Measurements from ENCODE around the gene JARID2. TPM values are rescaled to one million over a fixed set of nuclear protein-coding genes. Genes with fewer than 3 reads are reported as not detected.
A peak's percentile ranks its signal among the peaks of the same experiment; 100 is the strongest.

JARID2 gene
- total RNA-seq, 4 donors from 2014 or later: 11.6 to 22.5 (median 16.4) TPM

GRCh38 chr6:15431762-15432483 is 186.1 kb downstream of the JARID2 start:
- in situ Hi-C loops (cut with MboI; ENCODE audit: low sequenced_read_pairs in 4 of 4): loop anchor here in 1 of 4 donors (25.0 kb wide), 1 partner anchor 170 kb away; no protein-coding TSS in a partner anchor
- Histone ChIP-seq H3K36me3 (no peaks in the 10 kb centered on the region), H3K27me3 (no peaks in the 10 kb centered on the region), H3K27ac (peak overlapping the region; percentile 83 to 90 (median 90)), H3K4me1 (peaks cover 61 to 70% of the 10 kb centered on the region in 2 donors), H3K4me3 (peak overlapping the region; percentile 8 to 40 (median 25)), H3K9me3 (no peaks in the 10 kb centered on the region)
- peak; percentile 10 to 28 for TF ChIP-seq POLR2A (IDR thresholded peaks at IDR 0.05)
- no peak for TF ChIP-seq CTCF (IDR thresholded peaks at IDR 0.05 in 4 of 5, conservative IDR thresholded peaks at IDR 0.05 in 1 of 5)
- intact Hi-C loops (cut with DNase I; ENCODE audit: low total_unique reads): loop anchor here (5.0 to 10.0 kb wide), 3 partner anchors 75 to 547 kb away; partner anchors contain the start of gene JARID2
- DNase-seq (peak; percentile 77 to 90), ATAC-seq (peak; percentile 87 to 89)

- Histone ChIP-seq H3K27me3 (no peaks in the 10 kb centered on the region), H3K9me3 (no peaks in the 10 kb centered on the region), H3K4me1 (peaks cover 50 to 59% of the 10 kb centered on the region in 2 donors), H3K27ac (peak overlapping the region; percentile 83 to 90 (median 90)), H3K36me3 (no peaks in the 10 kb centered on the region), H3K4me3 (no peak overlapping the region)
- in situ Hi-C loops (cut with MboI; ENCODE audit: low sequenced_read_pairs in 4 of 4): loop anchor here in 1 of 4 donors (25.0 kb wide), 1 partner anchor 171 kb away; no protein-coding TSS in a partner anchor
- DNase-seq (no peak), ATAC-seq (no peak)
- no peak for TF ChIP-seq POLR2A (IDR thresholded peaks at IDR 0.05)
- TF ChIP-seq CTCF (IDR thresholded peaks at IDR 0.05 in 4 of 5, conservative IDR thresholded peaks at IDR 0.05 in 1 of 5): no peak
- intact Hi-C loops (cut with DNase I; ENCODE audit: low total_unique reads): loop anchor here (1.0 to 10.0 kb wide), 4 partner anchors 10 to 549 kb away; partner anchors contain the start of gene JARID2
These were observed 187.6 kb downstream of the JARID2 start for GRCh38 chr6:15433511-15433861.

DNA sequence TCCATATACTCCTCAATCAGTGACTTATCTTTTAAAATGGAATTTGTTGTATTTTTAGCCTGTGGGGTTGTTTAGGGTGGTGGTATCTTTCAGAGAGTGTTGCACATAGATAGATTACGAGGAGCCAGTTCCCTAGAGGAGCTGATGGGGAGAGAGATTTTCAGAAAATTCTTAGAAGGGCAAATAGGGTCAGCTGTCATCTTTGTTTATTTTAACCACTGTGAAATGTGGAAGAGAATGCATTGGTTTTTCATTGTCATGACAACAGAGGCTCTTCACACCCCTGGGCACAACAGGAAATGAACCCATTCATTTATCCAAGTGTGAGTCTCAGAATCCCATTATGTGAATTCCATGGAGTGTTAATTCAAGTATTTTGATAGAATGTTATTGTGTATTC is 188.4 kb downstream of the JARID2 start:
- in situ Hi-C loops (cut with MboI; ENCODE audit: low sequenced_read_pairs in 4 of 4): loop anchor here in 1 of 4 donors (25.0 kb wide), 1 partner anchor 172 kb away; no protein-coding TSS in a partner anchor

DNA sequence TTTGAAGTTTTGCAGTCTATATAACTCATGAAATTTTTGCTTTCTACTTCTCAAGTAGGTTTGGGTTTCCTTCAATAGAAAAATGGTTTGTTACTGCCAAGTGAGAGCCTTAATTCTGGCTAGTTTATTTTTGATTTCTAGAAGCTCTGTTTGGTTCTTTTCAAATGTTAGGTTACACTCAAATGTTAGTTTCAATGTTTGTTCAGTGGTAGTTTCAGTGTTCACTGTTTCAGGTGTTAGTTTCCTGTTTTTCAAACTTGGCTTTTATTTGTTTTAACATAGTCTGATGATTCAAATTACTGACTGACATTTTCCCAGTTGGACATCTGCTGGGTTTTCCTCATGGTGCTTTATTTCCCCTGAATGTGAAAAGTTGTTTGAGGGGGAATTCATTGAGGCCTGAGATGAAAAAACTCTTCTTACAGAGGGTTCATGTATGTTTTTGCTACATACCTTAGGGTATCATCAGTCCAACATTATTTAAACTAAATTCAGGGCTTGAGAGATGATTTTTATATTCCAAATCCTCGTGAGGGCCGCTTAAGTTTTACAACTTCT is 189.0 kb downstream of the JARID2 start:
- Histone ChIP-seq H3K4me1 (peaks cover 51 to 53% of the 10 kb centered on the region in 2 donors), H3K27ac (no peak overlapping the region), H3K4me3 (no peak overlapping the region), H3K36me3 (no peaks in the 10 kb centered on the region), H3K9me3 (no peaks in the 10 kb centered on the region), H3K27me3 (no peaks in the 10 kb centered on the region)
- intact Hi-C loops (cut with DNase I; ENCODE audit: low total_unique reads): loop anchor here (5.0 to 10.0 kb wide), 3 partner anchors 78 to 550 kb away; partner anchors contain the start of gene JARID2
- TF ChIP-seq CTCF (IDR thresholded peaks at IDR 0.05 in 4 of 5, conservative IDR thresholded peaks at IDR 0.05 in 1 of 5): no peak
- TF ChIP-seq POLR2A (IDR thresholded peaks at IDR 0.05): no peak
- ATAC-seq: no peak
- in situ Hi-C loops (cut with MboI; ENCODE audit: low sequenced_read_pairs in 4 of 4): loop anchor here in 1 of 4 donors (25.0 kb wide), 1 partner anchor 173 kb away; no protein-coding TSS in a partner anchor
- no peak for DNase-seq

More for the DNA sequence above, 188.4 kb downstream of the JARID2 start:
- Histone ChIP-seq H3K4me3 (no peak overlapping the region), H3K9me3 (no peaks in the 10 kb centered on the region), H3K27ac (no peak overlapping the region), H3K4me1 (peaks cover 51 to 54% of the 10 kb centered on the region in 2 donors), H3K36me3 (no peaks in the 10 kb centered on the region), H3K27me3 (no peaks in the 10 kb centered on the region)
- no peak for ATAC-seq
- intact Hi-C loops (cut with DNase I; ENCODE audit: low total_unique reads): loop anchor here (5.0 to 10.0 kb wide), 3 partner anchors 77 to 549 kb away; partner anchors contain the start of gene JARID2
- no peak for DNase-seq
- TF ChIP-seq POLR2A (IDR thresholded peaks at IDR 0.05) (no peak), CTCF (IDR thresholded peaks at IDR 0.05 in 4 of 5, conservative IDR thresholded peaks at IDR 0.05 in 1 of 5) (no peak)

Measured in gastrocnemius medialis (tissue), 4 donors.